ENCODE data around the gene ECHDC1. TPM values are rescaled to one million over a fixed set of nuclear protein-coding genes. Genes with fewer than 3 reads are reported as not detected.

ECHDC1 gene, protein sequence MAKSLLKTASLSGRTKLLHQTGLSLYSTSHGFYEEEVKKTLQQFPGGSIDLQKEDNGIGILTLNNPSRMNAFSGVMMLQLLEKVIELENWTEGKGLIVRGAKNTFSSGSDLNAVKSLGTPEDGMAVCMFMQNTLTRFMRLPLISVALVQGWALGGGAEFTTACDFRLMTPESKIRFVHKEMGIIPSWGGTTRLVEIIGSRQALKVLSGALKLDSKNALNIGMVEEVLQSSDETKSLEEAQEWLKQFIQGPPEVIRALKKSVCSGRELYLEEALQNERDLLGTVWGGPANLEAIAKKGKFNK
- total RNA-seq (2014; rRNA removed; shearing (Covaris generic)): 36.6 and 37.1 TPM in 2 replicates

DNA sequence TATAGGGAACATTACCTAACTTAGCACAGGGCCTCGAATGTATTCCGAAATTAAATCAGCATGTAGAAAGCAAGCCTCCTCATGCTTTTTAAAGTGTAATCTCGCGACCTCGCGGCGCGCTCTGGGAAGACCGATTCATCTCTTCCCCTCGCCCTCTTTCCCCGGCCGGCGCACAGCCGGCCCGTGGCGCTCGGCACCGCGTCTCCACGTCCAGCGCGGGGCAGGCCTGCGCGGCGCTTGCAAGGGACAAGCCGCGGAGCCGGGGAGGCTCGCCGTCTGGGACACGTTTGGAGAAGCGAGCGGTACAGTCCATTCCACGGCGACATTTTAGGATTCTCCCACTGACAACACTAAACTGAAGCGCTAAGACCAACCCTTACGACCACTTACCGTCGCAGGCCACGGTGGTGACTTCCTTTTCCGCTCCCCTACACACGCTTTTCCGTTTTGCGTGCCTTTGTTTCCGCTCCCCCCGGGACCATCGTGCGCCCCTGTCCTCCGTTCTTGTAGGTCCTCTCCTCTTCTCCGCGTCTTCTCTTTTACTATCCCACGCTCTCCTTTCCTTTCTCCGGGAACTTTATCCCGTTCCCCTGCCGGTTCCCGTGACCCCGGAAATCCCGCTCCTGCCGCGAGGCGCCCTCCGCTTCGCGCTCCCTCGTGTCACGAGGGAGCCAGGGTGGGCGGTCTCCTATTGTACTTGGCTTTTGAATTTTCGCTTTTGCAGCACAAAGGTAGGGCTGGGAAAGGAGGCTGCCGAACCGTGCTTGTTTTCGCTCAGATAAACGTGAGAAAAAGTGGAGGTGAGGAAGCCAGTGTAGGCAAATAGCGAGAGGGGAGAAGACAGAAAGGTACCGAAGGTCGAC is at the start of gene ECHDC1:
Gene ECHDC1 (minus strand): TSS at position 664 of the 863 bp plus-strand sequence. CDS start 12,581 bp downstream, outside the sequence.

DNA sequence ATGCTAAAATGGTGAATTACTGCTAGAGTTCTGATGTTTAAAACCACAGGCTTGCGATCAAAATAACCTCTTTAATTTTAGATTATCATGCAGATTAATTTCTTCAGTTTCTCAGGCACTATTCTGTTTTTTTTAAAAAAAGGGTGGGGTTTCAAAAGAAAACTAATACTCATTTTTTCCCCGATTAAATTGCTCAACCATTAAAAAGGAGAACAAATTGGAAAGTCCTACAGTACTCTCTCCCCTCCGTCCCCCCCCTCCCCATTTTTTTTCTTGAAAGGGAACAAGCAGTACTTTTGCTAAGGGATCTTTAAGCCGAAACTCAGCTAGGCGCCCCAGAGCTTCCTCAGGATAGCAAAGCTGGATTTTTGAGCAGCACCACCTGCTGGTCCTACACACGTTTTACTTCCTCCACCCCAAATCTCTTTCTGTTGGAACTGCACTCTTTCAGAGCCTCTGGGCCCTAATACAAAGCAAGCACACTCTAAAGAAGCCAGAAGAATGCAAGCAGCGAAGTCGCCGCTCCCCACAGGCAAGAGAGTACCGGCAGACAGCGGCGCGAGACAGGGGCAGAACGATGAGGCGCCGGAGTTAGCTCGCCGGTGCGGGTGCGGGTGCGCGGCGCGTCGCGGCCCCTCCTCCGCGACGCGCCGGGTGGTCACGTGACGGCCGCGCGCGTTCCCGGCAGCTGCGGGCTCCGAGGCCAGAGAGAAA is 77.1 kb downstream of the ECHDC1 start, which contains the start of gene RNF146:
Gene RNF146 (plus strand): TSS at position 687 of the 714 bp plus-strand sequence. CDS start 13,475 bp downstream, outside the sequence.

Small RNA genes lying within 50 kb of the gene (small RNA-seq; reads per million reads assigned to genes)
- gene RNA5SP217: 0.42 reads per million, percentile 10 among the genes with 10 or more reads in this experiment

Other genes starting within 250 kb of the ECHDC1 start
- not detected in 2 replicates for gene RSPO3, start 224.9 kb downstream of the ECHDC1 start, total RNA-seq (2014; rRNA removed; shearing (Covaris generic))
- 15.5 and 16.8 TPM in 2 replicates for gene RNF146, start 76.7 kb downstream of the ECHDC1 start, total RNA-seq (2014; rRNA removed; shearing (Covaris generic))
- gene KIAA0408, start 115.8 kb upstream of the ECHDC1 start, total RNA-seq (2014; rRNA removed; shearing (Covaris generic)): 0.11 and 0.23 TPM in 2 replicates
- gene C6orf58, start 233.6 kb upstream of the ECHDC1 start, total RNA-seq (2014; rRNA removed; shearing (Covaris generic)): not detected in 2 replicates

All from A375 (cell line).